Activated CD4-positive, alpha-beta T cell treated with anti-CD3 and anti-CD28 coated beads, Interleukin-2, amount 10 ng/mL, durations not matched to agents 24 days and 14 days (primary cell): Measurements from ENCODE around the gene ESF1. TPM values are rescaled to one million over a fixed set of nuclear protein-coding genes. Genes with fewer than 3 reads are reported as not detected.

Source experiments
- DNase-seq: peaks from one replicate; pipeline ENCODE4 v3.0.0; 2022
- H3K27ac Mint-ChIP-seq: one replicate; pipeline ENCODE4 v1.8.0; 2022; ENCODE audit warnings: mild to moderate bottlenecking, mixed read lengths
- H3K27me3 Mint-ChIP-seq: one replicate; pipeline ENCODE4 v1.8.0; 2022; ENCODE audit warnings: mixed read lengths
- H3K36me3 Mint-ChIP-seq: one replicate; pipeline ENCODE4 v1.8.0; 2022; ENCODE audit warnings: low read depth, mild to moderate bottlenecking, mixed read lengths
- H3K4me1 Mint-ChIP-seq: one replicate; pipeline ENCODE4 v1.8.0; 2021; ENCODE audit warnings: mixed read lengths
- H3K4me3 Mint-ChIP-seq: one replicate; pipeline ENCODE4 v1.8.0; 2022; ENCODE audit warnings: mild to moderate bottlenecking, moderate library complexity, mixed read lengths
- H3K9me3 Mint-ChIP-seq: one replicate; pipeline ENCODE4 v1.8.0; 2021; ENCODE audit warnings: mixed read lengths
- intact Hi-C: fragments of 100-400 bp; cut with micrococcal nuclease; formaldehyde crosslinking; loops from one replicate; pipeline ENCODE4 v1.15.1; 2023
- total RNA-seq: library from RNA; stranded (reverse); gene quantifications from 2 replicates; pipeline ENCODE4 v1.2.3, GENCODE V29; 2022

The ESF1 gene, protein sequence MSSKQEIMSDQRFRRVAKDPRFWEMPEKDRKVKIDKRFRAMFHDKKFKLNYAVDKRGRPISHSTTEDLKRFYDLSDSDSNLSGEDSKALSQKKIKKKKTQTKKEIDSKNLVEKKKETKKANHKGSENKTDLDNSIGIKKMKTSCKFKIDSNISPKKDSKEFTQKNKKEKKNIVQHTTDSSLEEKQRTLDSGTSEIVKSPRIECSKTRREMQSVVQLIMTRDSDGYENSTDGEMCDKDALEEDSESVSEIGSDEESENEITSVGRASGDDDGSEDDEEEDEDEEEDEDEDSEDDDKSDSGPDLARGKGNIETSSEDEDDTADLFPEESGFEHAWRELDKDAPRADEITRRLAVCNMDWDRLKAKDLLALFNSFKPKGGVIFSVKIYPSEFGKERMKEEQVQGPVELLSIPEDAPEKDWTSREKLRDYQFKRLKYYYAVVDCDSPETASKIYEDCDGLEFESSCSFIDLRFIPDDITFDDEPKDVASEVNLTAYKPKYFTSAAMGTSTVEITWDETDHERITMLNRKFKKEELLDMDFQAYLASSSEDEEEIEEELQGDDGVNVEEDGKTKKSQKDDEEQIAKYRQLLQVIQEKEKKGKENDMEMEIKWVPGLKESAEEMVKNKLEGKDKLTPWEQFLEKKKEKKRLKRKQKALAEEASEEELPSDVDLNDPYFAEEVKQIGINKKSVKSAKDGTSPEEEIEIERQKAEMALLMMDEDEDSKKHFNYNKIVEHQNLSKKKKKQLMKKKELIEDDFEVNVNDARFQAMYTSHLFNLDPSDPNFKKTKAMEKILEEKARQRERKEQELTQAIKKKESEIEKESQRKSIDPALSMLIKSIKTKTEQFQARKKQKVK
- total RNA-seq = 32.8 and 34.5 TPM in 2 replicates

DNA sequence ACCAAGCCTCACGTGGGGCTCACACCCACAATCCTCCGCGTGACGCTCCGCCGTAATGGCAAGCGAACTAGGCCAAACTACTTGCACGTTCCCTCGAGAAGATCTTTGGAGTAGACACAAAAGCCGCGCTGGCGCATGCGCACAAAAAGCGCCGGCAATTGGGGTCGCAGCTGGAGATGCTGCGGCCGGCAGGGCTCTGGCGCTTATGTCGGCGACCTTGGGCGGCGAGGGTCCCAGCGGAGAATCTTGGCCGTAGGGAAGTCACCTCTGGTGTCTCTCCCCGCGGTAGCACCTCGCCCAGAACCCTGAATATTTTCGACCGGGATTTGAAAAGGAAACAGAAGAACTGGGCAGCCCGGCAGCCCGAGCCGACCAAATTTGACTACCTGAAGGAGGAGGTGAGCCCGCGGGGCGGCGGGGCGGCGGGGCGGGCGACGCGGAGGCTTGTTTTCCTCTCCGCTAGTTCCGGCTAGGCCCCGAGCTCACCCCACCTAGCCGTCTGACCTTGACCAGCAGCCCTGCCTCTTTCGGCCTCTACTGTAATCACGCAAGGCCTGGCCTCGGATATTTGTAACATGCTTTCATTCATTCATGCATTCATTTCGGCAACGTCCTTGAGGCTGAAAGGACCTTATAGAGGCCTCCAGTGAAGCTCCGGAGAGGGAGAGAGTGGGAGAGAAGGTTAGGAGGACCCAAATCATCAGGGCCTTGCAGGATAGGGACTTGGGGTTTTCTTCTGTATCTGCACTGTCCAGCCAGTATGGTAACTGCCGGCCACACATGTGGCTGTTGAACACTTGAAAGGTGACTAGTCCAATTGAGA is at the start of gene ESF1, which contains the start of gene NDUFAF5:
Gene ESF1, minus strand, starts transcription at position 27 of the 823 bp plus-strand sequence. CDS start 1,779 bp downstream, outside the sequence.
Gene NDUFAF5, plus strand, starts transcription at position 136 of the 823 bp plus-strand sequence. Its CDS starts 41 bp downstream, at position 177.
- H3K27me3 Mint-ChIP-seq = no peaks in the 10 kb centered on the region

DNA sequence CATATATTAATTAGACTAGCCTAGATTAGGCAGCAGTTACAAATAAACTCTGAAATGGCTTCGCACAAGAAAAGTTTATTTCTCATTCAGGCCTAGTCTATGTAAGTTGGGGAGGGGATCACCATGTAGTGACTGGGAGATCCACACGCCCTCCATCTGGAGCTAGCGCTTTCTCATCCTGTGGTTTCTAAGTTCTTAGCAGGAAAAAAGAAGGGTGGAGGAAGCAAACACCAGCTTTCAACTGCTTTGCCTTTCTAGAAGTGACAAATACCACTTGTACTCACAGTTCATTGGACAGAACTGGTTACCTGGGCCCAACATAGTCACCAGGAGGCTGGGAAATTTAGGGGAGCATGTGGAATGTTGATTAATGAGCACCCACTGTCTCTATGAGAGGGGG is 46.8 kb upstream of the ESF1 start:
- intact Hi-C loops = no loop called here
- peaks cover 12% of the 10 kb centered on the region for H3K27me3 Mint-ChIP-seq
- no peak overlapping the region for H3K27ac Mint-ChIP-seq
- no peaks in the 10 kb centered on the region for H3K4me1 Mint-ChIP-seq
- H3K4me3 Mint-ChIP-seq = no peak overlapping the region
- no peaks in the 10 kb centered on the region for H3K36me3 Mint-ChIP-seq
- no peak for DNase-seq
- no peaks in the 10 kb centered on the region for H3K9me3 Mint-ChIP-seq

More for the DNA sequence above, at the start of gene ESF1, which contains the start of gene NDUFAF5:
- Mint-ChIP-seq H3K36me3 (peaks cover 45% of the 10 kb centered on the region), H3K27ac (peak within 1 kb of the TSS; percentile 93), H3K4me1 (peaks cover 34% of the 10 kb centered on the region), H3K4me3 (peak within 1 kb of the TSS; percentile 92), H3K9me3 (no peaks in the 10 kb centered on the region)
- peak; percentile 98 for DNase-seq
- intact Hi-C loops = loop anchor here (1.0 to 10.0 kb wide), 4 partner anchors 32 to 858 kb away; partner anchors contain the start of genes ISM1 and TASP1

DNA sequence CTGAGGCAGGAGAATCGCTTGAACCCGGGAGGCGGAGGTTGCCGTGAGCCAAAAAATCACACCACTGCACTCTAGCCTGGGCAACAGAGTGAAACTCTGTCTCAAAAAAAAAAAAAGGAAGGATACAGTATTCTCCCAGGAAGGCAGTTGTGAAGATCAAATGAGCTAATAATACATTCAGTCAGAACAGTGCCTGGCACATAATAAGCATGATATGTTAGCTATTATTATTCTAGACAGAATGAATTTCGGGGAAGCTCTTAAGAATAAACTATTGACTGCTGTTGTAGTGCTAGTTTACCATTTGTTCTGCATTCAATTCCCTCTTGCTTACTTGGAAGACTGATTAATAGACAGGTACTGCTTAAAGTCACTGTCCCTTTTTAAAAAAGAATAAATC is 40.7 kb upstream of the ESF1 start:
- Mint-ChIP-seq H3K9me3 (no peaks in the 10 kb centered on the region), H3K27me3 (peaks cover 4% of the 10 kb centered on the region), H3K4me3 (no peak overlapping the region), H3K27ac (no peak overlapping the region), H3K4me1 (no peaks in the 10 kb centered on the region), H3K36me3 (no peaks in the 10 kb centered on the region)
- intact Hi-C loops = no loop called here
- no peak for DNase-seq

DNA sequence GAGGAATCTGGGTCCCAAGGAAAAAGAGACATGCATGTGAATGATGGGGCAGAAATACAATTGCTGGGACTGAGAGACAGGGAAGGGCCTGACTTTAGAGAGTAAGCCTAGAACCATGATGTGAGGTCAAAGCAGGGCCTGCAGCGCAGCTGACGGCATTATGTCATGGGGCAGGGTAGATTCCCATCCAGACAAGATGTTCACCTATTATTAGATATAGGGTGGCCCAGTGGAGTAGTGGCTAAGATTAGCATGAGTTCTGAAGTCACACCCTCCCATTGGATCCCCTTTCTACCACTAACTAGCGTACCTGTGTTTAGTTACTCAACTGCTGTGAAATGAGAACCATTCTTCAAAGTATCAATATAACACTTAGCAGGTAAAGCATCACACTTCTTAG is 39.7 kb upstream of the ESF1 start:
- Mint-ChIP-seq H3K4me3 (no peak overlapping the region), H3K4me1 (no peaks in the 10 kb centered on the region)

GRCh38 chr20:13822459-13822858 is 37.7 kb upstream of the ESF1 start:
- no peaks in the 10 kb centered on the region for H3K9me3 Mint-ChIP-seq
- DNase-seq = no peak
- no peaks in the 10 kb centered on the region for H3K27me3 Mint-ChIP-seq
- no peak overlapping the region for H3K4me3 Mint-ChIP-seq
- peaks cover 3% of the 10 kb centered on the region for H3K4me1 Mint-ChIP-seq
- no peak overlapping the region for H3K27ac Mint-ChIP-seq
- intact Hi-C loops = no loop called here
- H3K36me3 Mint-ChIP-seq = peaks cover 10% of the 10 kb centered on the region

More for the DNA sequence above, 39.7 kb upstream of the ESF1 start:
- no peaks in the 10 kb centered on the region for H3K9me3 Mint-ChIP-seq
- no peaks in the 10 kb centered on the region for H3K36me3 Mint-ChIP-seq
- H3K27me3 Mint-ChIP-seq = peaks cover 2% of the 10 kb centered on the region
- DNase-seq = no peak
- intact Hi-C loops = no loop called here
- no peak overlapping the region for H3K27ac Mint-ChIP-seq

GRCh38 chr20:13821876-13822275 is 37.2 kb upstream of the ESF1 start:
- no peak for DNase-seq
- H3K4me1 Mint-ChIP-seq = peaks cover 4% of the 10 kb centered on the region
- H3K27me3 Mint-ChIP-seq = no peaks in the 10 kb centered on the region
- H3K36me3 Mint-ChIP-seq = peaks cover 12% of the 10 kb centered on the region
- no peak overlapping the region for H3K4me3 Mint-ChIP-seq
- no peak overlapping the region for H3K27ac Mint-ChIP-seq
- intact Hi-C loops = no loop called here
- no peaks in the 10 kb centered on the region for H3K9me3 Mint-ChIP-seq

GRCh38 chr20:13819885-13820645 is 35.3 kb upstream of the ESF1 start:
- no peaks in the 10 kb centered on the region for H3K9me3 Mint-ChIP-seq
- peaks cover 25% of the 10 kb centered on the region for H3K36me3 Mint-ChIP-seq
- peak; percentile 61 for DNase-seq
- no peak overlapping the region for H3K4me3 Mint-ChIP-seq
- H3K27ac Mint-ChIP-seq = no peak overlapping the region
- intact Hi-C loops = loop anchor here (1.0 kb wide), 1 partner anchor 235 kb away; no protein-coding TSS in a partner anchor
- H3K27me3 Mint-ChIP-seq = no peaks in the 10 kb centered on the region
- peaks cover 14% of the 10 kb centered on the region for H3K4me1 Mint-ChIP-seq

GRCh38 chr20:13817342-13817741 is 32.6 kb upstream of the ESF1 start:
- DNase-seq = no peak
- Mint-ChIP-seq H3K4me3 (no peak overlapping the region), H3K9me3 (no peaks in the 10 kb centered on the region), H3K27ac (peak overlapping the region; percentile 83), H3K27me3 (no peaks in the 10 kb centered on the region), H3K4me1 (peaks cover 14% of the 10 kb centered on the region), H3K36me3 (peaks cover 37% of the 10 kb centered on the region)
- intact Hi-C loops = loop anchor here (1.0 kb wide), 1 partner anchor 32 kb away; the partner anchor contains the start of gene NDUFAF5

GRCh38 chr20:13816757-13817156 is 32.0 kb upstream of the ESF1 start:
- intact Hi-C loops = loop anchor here (1.0 kb wide), 1 partner anchor 31 kb away; the partner anchor contains the start of gene NDUFAF5
- Mint-ChIP-seq H3K27ac (peak overlapping the region; percentile 78), H3K4me3 (no peak overlapping the region), H3K9me3 (no peaks in the 10 kb centered on the region), H3K36me3 (peaks cover 37% of the 10 kb centered on the region), H3K4me1 (peaks cover 17% of the 10 kb centered on the region), H3K27me3 (no peaks in the 10 kb centered on the region)
- DNase-seq = no peak

DNA sequence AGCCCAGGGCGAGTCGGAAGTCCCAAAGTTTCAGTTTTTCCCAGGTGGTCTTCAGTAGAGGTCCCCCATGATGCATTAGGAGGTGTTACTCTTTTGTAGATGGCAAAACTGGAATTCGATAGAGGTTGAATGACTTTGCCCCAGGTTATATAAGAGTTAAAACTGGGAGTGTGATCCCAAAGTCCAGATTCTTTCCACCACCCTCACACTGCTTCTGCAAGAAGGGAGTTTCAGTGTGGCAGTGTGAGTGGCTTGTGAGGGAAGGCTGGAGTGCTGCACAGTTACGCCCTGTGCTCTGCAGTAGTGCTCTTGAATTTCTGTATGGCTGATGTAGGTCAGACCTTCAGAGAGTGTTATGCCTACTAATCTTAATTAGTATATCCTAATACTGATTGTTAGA is 30.0 kb upstream of the ESF1 start:
- Mint-ChIP-seq H3K27me3 (no peaks in the 10 kb centered on the region), H3K4me3 (no peak overlapping the region), H3K27ac (no peak overlapping the region), H3K36me3 (peaks cover 37% of the 10 kb centered on the region), H3K4me1 (peaks cover 17% of the 10 kb centered on the region), H3K9me3 (no peaks in the 10 kb centered on the region)
- intact Hi-C loops = no loop called here
- DNase-seq = no peak

GRCh38 chr20:13813910-13814309 is 29.2 kb upstream of the ESF1 start:
- Mint-ChIP-seq H3K27me3 (no peaks in the 10 kb centered on the region), H3K4me1 (peaks cover 17% of the 10 kb centered on the region), H3K36me3 (peaks cover 37% of the 10 kb centered on the region), H3K27ac (no peak overlapping the region), H3K4me3 (no peak overlapping the region), H3K9me3 (no peaks in the 10 kb centered on the region)
- no peak for DNase-seq
- intact Hi-C loops = no loop called here

GRCh38 chr20:13810446-13810845 is 25.7 kb upstream of the ESF1 start:
- intact Hi-C loops = no loop called here
- peaks cover 23% of the 10 kb centered on the region for H3K36me3 Mint-ChIP-seq
- H3K27ac Mint-ChIP-seq = no peak overlapping the region
- H3K9me3 Mint-ChIP-seq = no peaks in the 10 kb centered on the region
- no peaks in the 10 kb centered on the region for H3K27me3 Mint-ChIP-seq
- no peak overlapping the region for H3K4me3 Mint-ChIP-seq
- DNase-seq = no peak
- peaks cover 3% of the 10 kb centered on the region for H3K4me1 Mint-ChIP-seq
